ENCODE measurements around the gene SPRN. TPM values are rescaled to one million over a fixed set of nuclear protein-coding genes. Genes with fewer than 3 reads are reported as not detected.

SPRN gene
- total and polyA plus RNA-seq, 2 donors from 2014 or later = not detected

DNA sequence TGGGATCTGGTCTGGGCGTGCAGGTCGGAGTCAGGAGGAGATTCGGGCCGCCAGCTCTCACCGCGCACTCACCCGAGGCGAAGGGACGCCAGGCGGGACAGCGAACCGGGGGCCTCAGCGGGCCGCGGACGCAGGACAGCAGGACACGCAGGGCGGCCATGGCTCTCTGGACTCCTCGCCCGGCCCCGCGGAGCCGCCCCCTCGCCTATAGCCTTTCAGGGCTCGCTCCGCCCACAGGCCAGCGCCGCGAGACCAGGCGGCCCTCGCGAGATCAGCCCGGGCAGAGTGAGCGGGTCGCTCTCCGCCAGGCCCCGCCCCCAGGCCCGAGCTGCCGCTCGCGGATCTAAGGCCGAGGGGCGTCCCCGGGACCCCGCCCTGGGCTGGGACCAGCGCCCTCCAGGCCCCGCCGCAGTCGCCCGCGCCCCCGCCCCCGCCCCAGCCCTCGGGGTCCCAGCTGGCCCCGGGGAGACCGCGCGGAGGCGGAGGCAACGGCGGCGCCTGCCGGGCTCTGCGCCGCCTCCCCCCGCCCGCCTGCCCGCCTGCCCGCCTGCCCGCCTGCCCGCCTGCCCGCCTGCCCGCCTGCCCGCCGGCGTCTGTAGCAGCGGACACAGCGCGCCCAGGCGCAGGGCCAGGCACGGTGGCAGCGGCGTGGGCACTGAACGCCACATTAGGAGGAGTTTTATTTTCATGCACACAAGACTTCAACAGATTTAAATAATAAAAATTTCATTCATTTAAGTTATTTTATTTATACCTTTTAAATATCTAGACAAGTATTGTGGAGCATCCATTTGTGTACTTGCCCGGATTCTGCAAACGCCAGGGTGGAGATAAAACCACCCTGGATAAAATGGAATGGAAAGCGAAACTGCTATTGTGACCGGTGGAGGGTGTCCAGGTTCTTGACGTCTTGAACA is 51.0 kb downstream of the SPRN start, which contains the start of gene ECHS1:
Gene ECHS1, minus strand, starts transcription at position 181 of the 917 bp plus-strand sequence. Its CDS starts 21 bp downstream, at position 160.
- FAIRE-seq = no peak
- H3K27ac ChIP-seq (ENCODE audit: low read depth in 2 of 2, low read length in 2 of 2) = peak within 1 kb of the TSS; percentile 65 to 74
- TF ChIP-seq, protein P1, sequence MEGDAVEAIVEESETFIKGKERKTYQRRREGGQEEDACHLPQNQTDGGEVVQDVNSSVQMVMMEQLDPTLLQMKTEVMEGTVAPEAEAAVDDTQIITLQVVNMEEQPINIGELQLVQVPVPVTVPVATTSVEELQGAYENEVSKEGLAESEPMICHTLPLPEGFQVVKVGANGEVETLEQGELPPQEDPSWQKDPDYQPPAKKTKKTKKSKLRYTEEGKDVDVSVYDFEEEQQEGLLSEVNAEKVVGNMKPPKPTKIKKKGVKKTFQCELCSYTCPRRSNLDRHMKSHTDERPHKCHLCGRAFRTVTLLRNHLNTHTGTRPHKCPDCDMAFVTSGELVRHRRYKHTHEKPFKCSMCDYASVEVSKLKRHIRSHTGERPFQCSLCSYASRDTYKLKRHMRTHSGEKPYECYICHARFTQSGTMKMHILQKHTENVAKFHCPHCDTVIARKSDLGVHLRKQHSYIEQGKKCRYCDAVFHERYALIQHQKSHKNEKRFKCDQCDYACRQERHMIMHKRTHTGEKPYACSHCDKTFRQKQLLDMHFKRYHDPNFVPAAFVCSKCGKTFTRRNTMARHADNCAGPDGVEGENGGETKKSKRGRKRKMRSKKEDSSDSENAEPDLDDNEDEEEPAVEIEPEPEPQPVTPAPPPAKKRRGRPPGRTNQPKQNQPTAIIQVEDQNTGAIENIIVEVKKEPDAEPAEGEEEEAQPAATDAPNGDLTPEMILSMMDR (IDR thresholded peaks at IDR 0.05; ENCODE audit: borderline replicate concordance, extremely low read depth, insufficient read depth) = no peak

GRCh38 chr10:133372507-133372906 is 51.9 kb downstream of the SPRN start:
- Histone ChIP-seq H3K4me1 (ENCODE audit: control insufficient read depth in 2 of 3, insufficient read depth in 2 of 3, low read depth in 1 of 3, low read length in 3 of 3) (peaks cover 0 to 5% (median 0%) of the 10 kb centered on the region in 3 donors), H3K36me3 (ENCODE audit: control insufficient read depth in 2 of 3, insufficient read depth in 3 of 3, low read length in 3 of 3) (peaks cover 2 to 26% (median 14%) of the 10 kb centered on the region in 3 donors), H3K27ac (ENCODE audit: low read depth in 2 of 2, low read length in 2 of 2) (peak overlapping the region in 1 of 2 donors; percentile 43), H3K4me3 (ENCODE audit: low read length in 3 of 3) (peak overlapping the region in 2 of 3 donors; percentile 19 to 51), H3K27me3 (ENCODE audit: control insufficient read depth, insufficient read depth, low read length) (no peaks in the 10 kb centered on the region), H3K9me3 (ENCODE audit: control insufficient read depth in 2 of 3, insufficient read depth in 1 of 3, low read length in 3 of 3) (no peaks in the 10 kb centered on the region), H3K9ac (ENCODE audit: low read length in 3 of 3) (no peak overlapping the region)
- intact Hi-C loops (cut with DNase I) = no loop called here
- DNase-seq (peak in 2 of 5 donors; percentile 84 to 86), FAIRE-seq (no peak)
- TF ChIP-seq, protein P1 (IDR thresholded peaks at IDR 0.05; ENCODE audit: borderline replicate concordance, extremely low read depth, insufficient read depth) = no peak

More for the DNA sequence above, 51.0 kb downstream of the SPRN start, which contains the start of gene ECHS1:
- Histone ChIP-seq H3K4me3 (ENCODE audit: low read length in 3 of 3) (peak within 1 kb of the TSS; percentile 53 to 64 (median 62)), H3K4me1 (ENCODE audit: control insufficient read depth in 2 of 3, insufficient read depth in 2 of 3, low read depth in 1 of 3, low read length in 3 of 3) (peaks cover 0 to 11% (median 0%) of the 10 kb centered on the region in 3 donors), H3K27me3 (ENCODE audit: control insufficient read depth, insufficient read depth, low read length) (no peaks in the 10 kb centered on the region), H3K9me3 (ENCODE audit: control insufficient read depth in 2 of 3, insufficient read depth in 1 of 3, low read length in 3 of 3) (no peaks in the 10 kb centered on the region), H3K36me3 (ENCODE audit: control insufficient read depth in 2 of 3, insufficient read depth in 3 of 3, low read length in 3 of 3) (peaks cover 2 to 21% (median 13%) of the 10 kb centered on the region in 3 donors), H3K9ac (ENCODE audit: low read length in 3 of 3) (peak within 1 kb of the TSS in 2 of 3 donors; percentile 36 to 46)
- intact Hi-C loops (cut with DNase I) = no loop called here
- DNase-seq = peak; percentile 97 to 99 (median 98)

Small RNAs within 50 kb of the gene (microRNA-seq; reads per million reads assigned to microRNA genes)
- gene MIR3944 = not detected

Other genes starting within 250 kb of the SPRN start
- not detected for gene UTF1, start 194.4 kb downstream of the SPRN start, total RNA-seq
- gene UTF1, start 194.4 kb downstream of the SPRN start, polyA plus RNA-seq (ENCODE audit: insufficient read depth, low read depth, low replicate concordance) = not detected
- 3.3 TPM for gene VENTX, start 186.8 kb downstream of the SPRN start, total RNA-seq
- 0.39 TPM for gene VENTX, start 186.8 kb downstream of the SPRN start, polyA plus RNA-seq (ENCODE audit: insufficient read depth, low read depth, low replicate concordance)
- gene ADAM8, start 147.8 kb downstream of the SPRN start, total RNA-seq = 16.6 TPM
- gene ADAM8, start 147.8 kb downstream of the SPRN start, polyA plus RNA-seq (ENCODE audit: insufficient read depth, low read depth, low replicate concordance) = 3.4 TPM
- 61.4 TPM for gene TUBGCP2, start 115.8 kb downstream of the SPRN start, total RNA-seq
- gene TUBGCP2, start 115.8 kb downstream of the SPRN start, polyA plus RNA-seq (ENCODE audit: insufficient read depth, low read depth, low replicate concordance) = 93.3 TPM
- 35.6 TPM for gene ZNF511, start 115.7 kb downstream of the SPRN start, total RNA-seq
- gene ZNF511, start 115.7 kb downstream of the SPRN start, polyA plus RNA-seq (ENCODE audit: insufficient read depth, low read depth, low replicate concordance) = 50.7 TPM
- gene CALY, start 87.7 kb downstream of the SPRN start, total RNA-seq = 0.41 TPM
- 0.54 TPM for gene CALY, start 87.7 kb downstream of the SPRN start, polyA plus RNA-seq (ENCODE audit: insufficient read depth, low read depth, low replicate concordance)
- gene PRAP1, start 77.3 kb downstream of the SPRN start, total RNA-seq = 1.9 TPM
- 557 TPM for gene PRAP1, start 77.3 kb downstream of the SPRN start, polyA plus RNA-seq (ENCODE audit: insufficient read depth, low read depth, low replicate concordance)
- gene FUOM, start 66.6 kb downstream of the SPRN start, total RNA-seq = 17.5 TPM
- gene FUOM, start 66.6 kb downstream of the SPRN start, polyA plus RNA-seq (ENCODE audit: insufficient read depth, low read depth, low replicate concordance) = 118 TPM
- gene ECHS1, start 51.3 kb downstream of the SPRN start, total RNA-seq = 85.6 TPM
- 599 TPM for gene ECHS1, start 51.3 kb downstream of the SPRN start, polyA plus RNA-seq (ENCODE audit: insufficient read depth, low read depth, low replicate concordance)
- 7.0 TPM for gene PAOX, start 45.4 kb downstream of the SPRN start, total RNA-seq
- 14.4 TPM for gene PAOX, start 45.4 kb downstream of the SPRN start, polyA plus RNA-seq (ENCODE audit: insufficient read depth, low read depth, low replicate concordance)
- gene MTG1, start 30.5 kb downstream of the SPRN start, total RNA-seq = 51.1 TPM
- gene MTG1, start 30.5 kb downstream of the SPRN start, polyA plus RNA-seq (ENCODE audit: insufficient read depth, low read depth, low replicate concordance) = 68.5 TPM
- 3.9 TPM for gene SCART1, start 29.3 kb upstream of the SPRN start, total RNA-seq
- 0.37 TPM for gene SCART1, start 29.3 kb upstream of the SPRN start, polyA plus RNA-seq (ENCODE audit: insufficient read depth, low read depth, low replicate concordance)
- gene CYP2E1, start 102.7 kb upstream of the SPRN start, total RNA-seq = 2.9 TPM
- 3.4 TPM for gene CYP2E1, start 102.7 kb upstream of the SPRN start, polyA plus RNA-seq (ENCODE audit: insufficient read depth, low read depth, low replicate concordance)
- gene SYCE1, start 141.0 kb upstream of the SPRN start, total RNA-seq = 1.2 TPM
- 1.4 TPM for gene SYCE1, start 141.0 kb upstream of the SPRN start, polyA plus RNA-seq (ENCODE audit: insufficient read depth, low read depth, low replicate concordance)
- gene FRG2B, start 202.2 kb upstream of the SPRN start, total RNA-seq = not detected
- gene FRG2B, start 202.2 kb upstream of the SPRN start, polyA plus RNA-seq (ENCODE audit: insufficient read depth, low read depth, low replicate concordance) = 0.97 TPM